ENCODE data around the gene PSG1.

The PSG1 gene

GRCh38 chr19:42816894-42817293 lies 62.6 kb downstream of the PSG1 start:
- no peak for DNase-seq

Measured in NK-92 treated with Interleukin-12 subunit alpha and Interleukin-12 subunit beta, amount 100 ng/mL, for 24 hours (cell line).